Activated T-cell treated with anti-CD3 and anti-CD28 coated beads, Interleukin-2, amount 50 U/mL, for 1 hour (primary cell): Measurements from ENCODE around the gene OXSM.

ENCODE experiments used
- DNase-seq: peaks from one replicate; pipeline ENCODE4 v3.0.0-alpha.2; 2020

OXSM gene

DNA sequence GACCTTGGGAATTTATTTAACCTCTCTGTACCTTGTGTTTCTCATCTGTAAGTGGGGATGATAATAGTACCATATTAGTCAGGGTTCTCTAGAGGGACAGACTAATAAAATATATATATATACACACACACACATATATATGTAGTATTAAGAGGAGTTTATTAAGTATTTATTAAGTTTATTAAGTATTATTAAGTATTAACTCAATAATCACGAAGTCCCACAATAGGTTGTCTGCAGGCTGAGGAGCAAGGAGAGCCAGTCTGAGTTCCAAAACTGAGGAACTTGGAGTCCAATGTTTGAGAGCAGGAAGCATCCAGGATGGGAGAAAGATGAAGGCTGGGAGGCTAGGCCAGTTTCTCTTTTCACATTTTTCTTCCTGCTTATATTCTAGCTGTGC lies 14.8 kb downstream of the OXSM start:
- DNase-seq: no peak

- DNase-seq: no peak
These were observed 22.8 kb downstream of the OXSM start for GRCh38 chr3:25812644-25813043.

DNA sequence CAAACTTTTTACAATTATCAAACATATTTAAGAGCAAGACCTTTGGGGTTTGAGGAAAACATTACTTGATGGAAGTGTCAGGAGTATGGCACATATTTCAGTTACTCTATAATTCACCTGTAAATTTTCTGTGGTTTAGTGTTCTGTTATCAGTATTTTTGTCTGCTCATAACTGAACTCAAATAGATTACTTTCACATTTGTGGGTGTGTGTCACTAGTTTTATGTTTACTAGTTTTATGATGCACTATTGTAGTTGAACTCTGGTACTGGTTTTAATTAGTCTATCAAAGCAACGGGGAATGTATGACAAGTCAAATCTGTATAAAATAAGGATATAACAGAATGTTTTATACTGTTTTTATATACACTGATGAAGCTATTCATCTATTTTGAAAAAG lies 27.2 kb downstream of the OXSM start:
- no peak for DNase-seq

DNA sequence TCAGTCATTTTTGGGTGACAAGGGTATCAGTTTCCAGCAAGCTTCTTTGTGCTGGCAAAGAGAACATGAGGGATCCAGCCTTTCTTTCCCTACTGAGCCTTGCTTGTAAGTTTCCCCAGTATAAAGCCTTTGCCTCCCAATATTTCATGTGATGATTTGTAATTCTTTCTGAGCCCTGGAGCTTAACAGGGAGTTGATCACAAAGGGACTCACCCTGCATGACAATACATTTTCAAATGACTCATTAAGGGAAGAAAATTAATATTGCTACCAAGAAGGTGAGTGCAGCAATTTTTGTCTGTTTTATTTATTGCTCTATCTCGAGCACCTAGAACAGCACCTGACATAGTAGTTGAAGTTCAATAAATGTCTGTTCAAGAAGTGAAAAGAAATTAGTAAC lies 27.7 kb downstream of the OXSM start:
- DNase-seq: no peak

DNA sequence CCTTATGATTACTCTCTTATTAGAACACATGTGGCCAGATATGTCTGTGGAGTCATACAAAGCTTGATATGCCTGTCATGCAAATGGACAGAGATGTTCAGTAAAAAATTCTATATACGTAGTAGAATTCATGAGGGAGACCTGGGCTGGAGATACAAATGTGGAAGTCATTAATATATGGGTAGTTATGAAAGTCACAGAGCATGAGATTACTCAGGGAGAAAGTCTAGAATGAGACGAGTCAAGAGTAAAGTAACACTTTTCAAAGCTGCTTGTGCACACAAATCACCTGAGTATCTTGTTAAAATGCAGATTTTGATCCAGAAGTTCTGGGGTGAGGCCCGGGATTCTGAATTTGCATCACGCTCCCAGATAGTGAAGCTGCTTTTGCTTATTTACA lies 28.4 kb downstream of the OXSM start:
- DNase-seq: no peak

DNA sequence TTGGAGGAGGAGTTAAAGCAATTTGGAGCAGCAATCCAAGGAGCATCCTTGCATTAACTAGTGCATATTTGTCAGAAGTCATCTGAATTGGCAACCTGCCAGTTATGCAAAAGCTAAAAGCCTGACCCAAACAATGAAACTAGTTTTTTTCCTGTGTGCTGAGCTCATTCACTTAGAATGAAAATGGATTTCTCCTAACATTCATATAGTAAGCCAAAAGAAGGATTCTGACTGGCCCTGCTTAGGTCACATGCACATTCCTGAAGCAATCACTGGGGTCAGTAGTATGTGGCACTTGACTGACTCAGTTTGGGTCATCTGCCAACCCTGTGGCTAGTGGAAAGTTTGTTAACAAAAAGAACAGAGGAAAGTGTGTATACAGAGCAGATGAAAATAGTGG lies 30.5 kb downstream of the OXSM start:
- no peak for DNase-seq

GRCh38 chr3:25820816-25821486 lies 31.1 kb downstream of the OXSM start:
- DNase-seq: no peak

GRCh38 chr3:25821746-25822573 lies 32.1 kb downstream of the OXSM start:
- no peak for DNase-seq

- no peak for DNase-seq
These were observed 33.4 kb downstream of the OXSM start for GRCh38 chr3:25823314-25823713.

DNA sequence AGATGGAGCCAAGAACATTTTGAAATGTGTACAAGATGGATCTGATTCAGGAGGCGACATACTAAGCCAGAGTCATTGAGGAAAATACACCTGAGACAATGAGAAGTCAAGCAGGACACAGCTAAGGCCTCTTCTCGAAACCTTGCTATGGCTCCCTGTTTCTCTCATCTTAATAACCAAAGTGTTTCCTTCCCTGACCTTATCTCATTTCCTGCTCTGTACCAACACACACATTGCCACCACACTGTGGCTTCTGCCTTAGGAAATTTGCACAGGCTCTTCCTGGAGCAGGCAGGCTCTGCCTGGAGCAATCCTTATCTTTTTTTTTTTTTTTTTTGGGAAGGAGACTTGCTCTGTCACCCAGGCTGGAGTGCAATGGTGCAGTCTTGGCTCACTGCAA lies 36.6 kb downstream of the OXSM start:
- DNase-seq: no peak

GRCh38 chr3:25830373-25831280 lies 40.7 kb downstream of the OXSM start:
- no peak for DNase-seq

DNA sequence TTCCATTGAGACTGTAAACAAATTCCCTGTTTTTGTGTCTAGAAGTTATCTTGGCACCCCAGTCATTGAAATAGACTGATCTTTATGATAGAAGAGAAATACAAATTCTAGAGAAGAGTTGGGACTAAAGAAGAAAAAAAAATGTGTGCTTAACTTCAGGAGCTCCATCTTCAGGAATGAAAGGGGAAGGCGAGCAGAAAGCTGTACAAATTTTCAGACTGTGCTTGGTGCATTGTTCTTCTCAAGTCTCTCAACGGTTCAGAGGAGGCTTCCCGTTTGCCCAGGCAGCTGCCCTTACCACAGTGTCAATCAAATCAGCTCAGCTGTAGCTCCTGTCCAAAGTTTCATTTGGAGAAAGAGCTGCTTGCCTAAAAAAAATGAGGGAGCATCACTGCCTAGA lies 41.7 kb downstream of the OXSM start:
- DNase-seq: no peak

GRCh38 chr3:25834346-25834745 lies 44.5 kb downstream of the OXSM start:
- no peak for DNase-seq

GRCh38 chr3:25836579-25836978 lies 46.7 kb downstream of the OXSM start:
- no peak for DNase-seq

GRCh38 chr3:25837038-25837437 lies 47.1 kb downstream of the OXSM start:
- no peak for DNase-seq

GRCh38 chr3:25840099-25840498 lies 50.2 kb downstream of the OXSM start:
- no peak for DNase-seq

GRCh38 chr3:25843332-25843731 lies 53.4 kb downstream of the OXSM start:
- no peak for DNase-seq
